ENCODE results near the gene RYR3. TPM values are rescaled to one million over a fixed set of nuclear protein-coding genes. Genes with fewer than 3 reads are reported as not detected.

The RYR3 gene
- total and polyA plus RNA-seq, 7 experiments from 2014 or later: 0.10 to 5.3 (median 1.2) TPM; not detected in 3

DNA sequence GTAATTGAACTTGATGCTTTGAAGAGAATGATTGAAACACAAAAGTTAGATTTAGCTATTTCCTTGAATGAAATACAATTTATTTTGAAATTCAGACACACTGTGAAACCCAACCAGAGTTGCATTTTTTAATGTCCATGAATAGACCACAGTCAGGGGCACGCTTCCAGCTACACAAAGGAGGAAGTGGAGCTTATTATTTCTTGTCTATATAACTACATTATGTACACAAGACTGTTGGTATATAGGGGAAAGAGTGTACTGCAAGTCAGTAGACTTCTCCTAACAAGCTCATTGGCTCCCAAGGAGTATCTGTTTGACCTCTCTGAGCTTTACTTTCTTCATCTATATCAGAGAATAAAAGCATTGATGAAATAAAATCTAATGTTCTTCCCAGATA, 326.2 kb downstream of the RYR3 start:
- no peaks in the 10 kb centered on the region for H3K36me3 Mint-ChIP-seq
- H3K9me3 ChIP-seq (ENCODE audit: control insufficient read depth in 2 of 3, low read length in 3 of 3): no peaks in the 10 kb centered on the region
- no peak overlapping the region for H3K4me3 Mint-ChIP-seq
- intact Hi-C loops (cut with micrococcal nuclease): no loop called here
- DNase-seq: no peak
- H3K27ac ChIP-seq (ENCODE audit: low read depth, low read length): no peak overlapping the region
- peaks cover 0 to 4% (median 0%) of the 10 kb centered on the region in 7 donors for H3K4me1 Mint-ChIP-seq
- ChIA-PET POLR2A (no interaction called here), CTCF (no interaction called here)
- no peaks in the 10 kb centered on the region for H3K36me3 ChIP-seq (ENCODE audit: control insufficient read depth in 2 of 3, insufficient read depth in 3 of 3, low read length in 3 of 3)
- H3K9me3 Mint-ChIP-seq: no peaks in the 10 kb centered on the region
- no peak for ATAC-seq
- H3K27me3 ChIP-seq (ENCODE audit: control insufficient read depth in 2 of 2, insufficient read depth in 2 of 2, low read length in 2 of 2): no peaks in the 10 kb centered on the region
- peaks cover 4 to 26% (median 18%) of the 10 kb centered on the region in 5 donors for H3K27me3 Mint-ChIP-seq
- H3K4me3 ChIP-seq (ENCODE audit: low read length): no peak overlapping the region
- no peaks in the 10 kb centered on the region for H3K4me1 ChIP-seq (ENCODE audit: control insufficient read depth in 2 of 2, insufficient read depth in 2 of 2, low read length in 2 of 2)
- no peak overlapping the region for H3K27ac Mint-ChIP-seq

DNA sequence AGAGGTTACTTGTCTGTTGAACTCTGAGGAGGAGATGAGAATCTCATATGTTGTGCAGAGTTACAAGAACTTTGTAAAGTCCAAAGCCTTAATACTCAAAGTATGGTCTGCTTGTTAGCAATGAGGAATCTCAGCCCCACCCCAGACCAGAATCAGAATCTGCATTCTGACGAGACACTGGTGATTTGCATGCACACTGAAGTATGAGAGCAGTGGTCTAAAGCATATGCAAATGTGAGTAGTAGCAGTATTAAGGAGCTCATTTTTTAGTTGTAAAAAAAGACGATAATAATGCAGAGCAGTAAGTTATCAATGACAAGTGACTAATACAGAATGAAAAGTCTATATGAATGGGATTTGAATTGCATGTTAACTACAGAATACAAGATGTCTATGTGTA, 327.7 kb downstream of the RYR3 start:
- Mint-ChIP-seq H3K36me3 (no peaks in the 10 kb centered on the region), H3K9me3 (no peaks in the 10 kb centered on the region), H3K4me1 (peaks cover 0 to 4% (median 0%) of the 10 kb centered on the region in 7 donors), H3K27me3 (peaks cover 11 to 26% (median 25%) of the 10 kb centered on the region in 5 donors), H3K27ac (no peak overlapping the region), H3K4me3 (no peak overlapping the region)
- no peak for ATAC-seq
- no peaks in the 10 kb centered on the region for H3K4me1 ChIP-seq (ENCODE audit: control insufficient read depth in 2 of 2, insufficient read depth in 2 of 2, low read length in 2 of 2)
- no peaks in the 10 kb centered on the region for H3K36me3 ChIP-seq (ENCODE audit: control insufficient read depth in 2 of 3, insufficient read depth in 3 of 3, low read length in 3 of 3)
- intact Hi-C loops (cut with micrococcal nuclease): no loop called here
- POLR2A ChIA-PET: no interaction called here
- no peaks in the 10 kb centered on the region for H3K9me3 ChIP-seq (ENCODE audit: control insufficient read depth in 2 of 3, low read length in 3 of 3)
- no peak for DNase-seq
- H3K27ac ChIP-seq (ENCODE audit: low read depth, low read length): no peak overlapping the region
- H3K27me3 ChIP-seq (ENCODE audit: control insufficient read depth in 2 of 2, insufficient read depth in 2 of 2, low read length in 2 of 2): no peaks in the 10 kb centered on the region
- CTCF ChIA-PET: no interaction called here
- no peak overlapping the region for H3K4me3 ChIP-seq (ENCODE audit: low read length)

DNA sequence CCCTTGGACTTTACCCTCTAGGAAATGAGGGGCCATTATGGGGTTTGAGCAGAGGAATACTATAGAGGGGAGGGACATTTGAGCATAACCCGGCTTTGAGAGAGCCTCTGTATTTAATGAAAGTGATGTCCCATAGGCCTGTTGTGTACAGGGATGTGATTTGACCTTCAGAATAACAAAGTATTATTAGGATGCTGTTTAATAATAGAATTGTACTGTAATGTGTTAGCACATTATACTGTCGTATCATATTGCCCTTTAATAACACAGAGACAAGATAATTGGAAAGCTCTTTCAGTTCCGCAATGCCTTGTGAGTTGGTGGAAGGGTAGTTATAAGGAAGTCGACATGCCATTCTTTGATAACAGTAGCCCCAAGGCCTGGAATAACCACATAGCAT, 328.3 kb downstream of the RYR3 start:
- POLR2A ChIA-PET: no interaction called here
- ATAC-seq: no peak
- CTCF ChIA-PET: no interaction called here

DNA sequence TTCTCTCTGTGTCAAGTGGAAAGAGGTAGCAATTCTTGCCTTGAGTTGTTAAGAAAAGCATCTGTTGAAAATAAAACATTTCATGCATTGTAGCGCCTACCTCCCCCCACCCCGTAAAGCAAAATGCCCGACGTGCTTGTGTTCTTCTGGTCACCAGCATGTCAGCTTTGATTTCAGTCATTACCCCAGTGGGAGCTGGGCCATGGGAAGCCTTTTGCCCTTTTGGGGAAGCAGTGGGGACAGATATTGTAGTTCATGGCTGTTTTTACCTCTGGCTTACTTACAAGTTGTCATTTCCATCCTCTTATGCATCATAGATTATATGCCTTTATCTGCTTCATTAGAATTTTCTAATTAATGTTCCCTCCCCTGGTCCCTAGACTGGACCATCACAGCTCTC, 328.7 kb downstream of the RYR3 start:
- intact Hi-C loops (cut with micrococcal nuclease): no loop called here
- no peak overlapping the region for H3K4me3 Mint-ChIP-seq
- Histone ChIP-seq H3K27ac (ENCODE audit: low read depth, low read length) (no peak overlapping the region), H3K36me3 (ENCODE audit: control insufficient read depth in 2 of 3, insufficient read depth in 3 of 3, low read length in 3 of 3) (no peaks in the 10 kb centered on the region), H3K4me3 (ENCODE audit: low read length) (no peak overlapping the region), H3K9me3 (ENCODE audit: control insufficient read depth in 2 of 3, low read length in 3 of 3) (no peaks in the 10 kb centered on the region), H3K27me3 (ENCODE audit: control insufficient read depth in 2 of 2, insufficient read depth in 2 of 2, low read length in 2 of 2) (no peaks in the 10 kb centered on the region), H3K4me1 (ENCODE audit: control insufficient read depth in 2 of 2, insufficient read depth in 2 of 2, low read length in 2 of 2) (no peaks in the 10 kb centered on the region)
- ChIA-PET POLR2A (no interaction called here), CTCF (no interaction called here)
- H3K36me3 Mint-ChIP-seq: no peaks in the 10 kb centered on the region
- ATAC-seq (no peak), DNase-seq (no peak)
- peaks cover 0 to 4% (median 0%) of the 10 kb centered on the region in 7 donors for H3K4me1 Mint-ChIP-seq
- H3K27me3 Mint-ChIP-seq: peaks cover 11 to 28% (median 25%) of the 10 kb centered on the region in 5 donors
- H3K9me3 Mint-ChIP-seq: no peaks in the 10 kb centered on the region
- no peak overlapping the region for H3K27ac Mint-ChIP-seq

More for the DNA sequence above, 328.3 kb downstream of the RYR3 start:
- Mint-ChIP-seq H3K4me1 (peaks cover 0 to 4% (median 0%) of the 10 kb centered on the region in 7 donors), H3K27me3 (peaks cover 11 to 26% (median 25%) of the 10 kb centered on the region in 5 donors), H3K4me3 (no peak overlapping the region), H3K36me3 (no peaks in the 10 kb centered on the region), H3K9me3 (no peaks in the 10 kb centered on the region), H3K27ac (no peak overlapping the region)
- no peak overlapping the region for H3K27ac ChIP-seq (ENCODE audit: low read depth, low read length)
- H3K9me3 ChIP-seq (ENCODE audit: control insufficient read depth in 2 of 3, low read length in 3 of 3): no peaks in the 10 kb centered on the region
- no peaks in the 10 kb centered on the region for H3K4me1 ChIP-seq (ENCODE audit: control insufficient read depth in 2 of 2, insufficient read depth in 2 of 2, low read length in 2 of 2)
- H3K36me3 ChIP-seq (ENCODE audit: control insufficient read depth in 2 of 3, insufficient read depth in 3 of 3, low read length in 3 of 3): no peaks in the 10 kb centered on the region
- no peak overlapping the region for H3K4me3 ChIP-seq (ENCODE audit: low read length)
- no peaks in the 10 kb centered on the region for H3K27me3 ChIP-seq (ENCODE audit: control insufficient read depth in 2 of 2, insufficient read depth in 2 of 2, low read length in 2 of 2)
- DNase-seq: no peak
- intact Hi-C loops (cut with micrococcal nuclease): no loop called here

DNA sequence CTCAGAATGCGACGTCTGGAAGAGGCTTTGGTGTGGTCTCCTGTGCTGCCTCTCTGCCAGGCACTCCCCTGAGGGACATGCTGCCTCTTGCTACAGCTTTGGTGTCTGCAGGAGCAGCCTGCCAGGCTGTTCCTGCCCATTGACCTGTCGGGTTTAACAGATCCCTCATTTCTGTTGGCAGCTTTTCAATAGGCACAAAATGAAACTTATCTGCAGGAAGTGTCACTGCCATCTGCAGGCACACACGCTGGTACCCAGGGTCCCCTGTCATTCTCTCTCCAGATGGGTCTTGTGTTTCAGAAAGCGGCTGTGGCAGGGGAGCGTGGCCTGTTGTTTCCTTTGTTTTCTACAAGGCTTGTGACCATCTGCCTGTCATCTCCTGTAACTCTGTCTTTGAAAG, 329.2 kb downstream of the RYR3 start:
- H3K27me3 Mint-ChIP-seq: peaks cover 11 to 29% (median 25%) of the 10 kb centered on the region in 5 donors

DNA sequence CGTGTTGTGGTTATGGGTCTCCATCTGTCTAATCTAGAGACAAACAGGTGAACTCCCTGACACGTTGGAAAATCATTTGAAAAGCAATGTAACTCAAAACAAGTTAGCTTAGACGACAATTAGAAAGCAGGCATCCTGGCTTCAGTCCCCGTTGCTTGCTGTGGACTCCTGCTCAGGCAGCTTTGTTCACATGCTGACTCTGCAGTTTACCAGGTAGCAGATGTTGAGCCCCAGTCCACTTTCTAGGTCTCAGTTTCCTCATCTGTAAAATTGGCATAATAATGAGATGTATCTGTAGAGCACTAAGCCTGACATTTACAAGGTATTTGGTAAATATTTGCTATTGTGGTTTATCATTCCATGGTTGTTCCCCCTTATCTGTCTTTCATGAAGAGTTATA, 330.3 kb downstream of the RYR3 start:
- H3K27me3 ChIP-seq (ENCODE audit: control insufficient read depth in 2 of 2, insufficient read depth in 2 of 2, low read length in 2 of 2): no peaks in the 10 kb centered on the region
- Mint-ChIP-seq H3K4me3 (no peak overlapping the region), H3K4me1 (peaks cover 0 to 4% (median 0%) of the 10 kb centered on the region in 7 donors), H3K36me3 (no peaks in the 10 kb centered on the region), H3K9me3 (no peaks in the 10 kb centered on the region), H3K27ac (no peak overlapping the region), H3K27me3 (peaks cover 11 to 25% (median 18%) of the 10 kb centered on the region in 5 donors)
- H3K4me3 ChIP-seq (ENCODE audit: low read length): no peak overlapping the region
- no peaks in the 10 kb centered on the region for H3K9me3 ChIP-seq (ENCODE audit: control insufficient read depth in 2 of 3, low read length in 3 of 3)
- intact Hi-C loops (cut with micrococcal nuclease): no loop called here
- DNase-seq (no peak), ATAC-seq (no peak)
- ChIA-PET POLR2A (no interaction called here), CTCF (no interaction called here)
- H3K36me3 ChIP-seq (ENCODE audit: control insufficient read depth in 2 of 3, insufficient read depth in 3 of 3, low read length in 3 of 3): no peaks in the 10 kb centered on the region
- no peaks in the 10 kb centered on the region for H3K4me1 ChIP-seq (ENCODE audit: control insufficient read depth in 2 of 2, insufficient read depth in 2 of 2, low read length in 2 of 2)
- H3K27ac ChIP-seq (ENCODE audit: low read depth, low read length): no peak overlapping the region

More for the DNA sequence above, 329.2 kb downstream of the RYR3 start:
- Mint-ChIP-seq H3K9me3 (no peaks in the 10 kb centered on the region), H3K36me3 (no peaks in the 10 kb centered on the region), H3K4me3 (peak overlapping the region in 1 of 10 donors; percentile 44), H3K4me1 (peaks cover 0 to 4% (median 0%) of the 10 kb centered on the region in 7 donors), H3K27ac (no peak overlapping the region)
- ATAC-seq (no peak), DNase-seq (peak in 1 of 9 donors; percentile 1)
- ChIA-PET CTCF (no interaction called here), POLR2A (no interaction called here)
- Histone ChIP-seq H3K9me3 (ENCODE audit: control insufficient read depth in 2 of 3, low read length in 3 of 3) (no peaks in the 10 kb centered on the region), H3K27me3 (ENCODE audit: control insufficient read depth in 2 of 2, insufficient read depth in 2 of 2, low read length in 2 of 2) (no peaks in the 10 kb centered on the region), H3K4me1 (ENCODE audit: control insufficient read depth in 2 of 2, insufficient read depth in 2 of 2, low read length in 2 of 2) (no peaks in the 10 kb centered on the region), H3K27ac (ENCODE audit: low read depth, low read length) (no peak overlapping the region), H3K36me3 (ENCODE audit: control insufficient read depth in 2 of 3, insufficient read depth in 3 of 3, low read length in 3 of 3) (no peaks in the 10 kb centered on the region), H3K4me3 (ENCODE audit: low read length) (no peak overlapping the region)
- intact Hi-C loops (cut with micrococcal nuclease): no loop called here

DNA sequence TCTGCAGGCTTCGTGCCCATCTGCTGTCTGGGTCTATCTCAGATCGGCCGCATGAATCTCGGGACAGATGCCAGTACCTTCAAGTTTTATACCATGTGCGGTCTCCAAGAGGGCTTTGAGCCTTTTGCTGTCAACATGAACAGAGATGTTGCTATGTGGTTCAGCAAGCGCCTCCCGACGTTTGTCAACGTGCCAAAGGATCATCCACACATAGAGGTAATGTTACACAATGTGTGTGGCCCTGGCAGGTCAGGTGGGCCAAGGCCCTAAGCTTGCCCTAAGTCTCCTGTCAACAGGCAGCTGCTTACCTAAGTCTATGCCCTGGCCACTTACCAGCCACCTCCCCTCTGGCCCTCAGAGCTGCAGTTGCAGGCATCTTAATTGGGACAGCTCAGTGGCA, 333.5 kb downstream of the RYR3 start:
- Mint-ChIP-seq H3K4me3 (no peak overlapping the region), H3K9me3 (no peaks in the 10 kb centered on the region), H3K27me3 (peaks cover 10 to 46% (median 25%) of the 10 kb centered on the region in 5 donors), H3K36me3 (no peaks in the 10 kb centered on the region), H3K4me1 (peaks cover 0 to 4% (median 0%) of the 10 kb centered on the region in 7 donors), H3K27ac (no peak overlapping the region)
- ChIA-PET POLR2A (no interaction called here), CTCF (no interaction called here)
- Histone ChIP-seq H3K4me3 (ENCODE audit: low read length) (no peak overlapping the region), H3K9me3 (ENCODE audit: control insufficient read depth in 2 of 3, low read length in 3 of 3) (no peaks in the 10 kb centered on the region), H3K4me1 (ENCODE audit: control insufficient read depth in 2 of 2, insufficient read depth in 2 of 2, low read length in 2 of 2) (no peaks in the 10 kb centered on the region), H3K36me3 (ENCODE audit: control insufficient read depth in 2 of 3, insufficient read depth in 3 of 3, low read length in 3 of 3) (no peaks in the 10 kb centered on the region), H3K27me3 (ENCODE audit: control insufficient read depth in 2 of 2, insufficient read depth in 2 of 2, low read length in 2 of 2) (no peaks in the 10 kb centered on the region), H3K27ac (ENCODE audit: low read depth, low read length) (no peak overlapping the region)
- intact Hi-C loops (cut with micrococcal nuclease): no loop called here
- no peak for ATAC-seq
- no peak for DNase-seq
